HG03521 (cell line): ENCODE data around the gene HPSE2.

Experiments
- ATAC-seq: cut with Tn5 transposase; IDR thresholded peaks from one replicate; pipeline ENCODE4 v1.9.1; 2021; ENCODE audit warnings: mild to moderate bottlenecking, moderate library complexity; ENCODE audit not compliant: unreplicated experiment

The HPSE2 gene

DNA sequence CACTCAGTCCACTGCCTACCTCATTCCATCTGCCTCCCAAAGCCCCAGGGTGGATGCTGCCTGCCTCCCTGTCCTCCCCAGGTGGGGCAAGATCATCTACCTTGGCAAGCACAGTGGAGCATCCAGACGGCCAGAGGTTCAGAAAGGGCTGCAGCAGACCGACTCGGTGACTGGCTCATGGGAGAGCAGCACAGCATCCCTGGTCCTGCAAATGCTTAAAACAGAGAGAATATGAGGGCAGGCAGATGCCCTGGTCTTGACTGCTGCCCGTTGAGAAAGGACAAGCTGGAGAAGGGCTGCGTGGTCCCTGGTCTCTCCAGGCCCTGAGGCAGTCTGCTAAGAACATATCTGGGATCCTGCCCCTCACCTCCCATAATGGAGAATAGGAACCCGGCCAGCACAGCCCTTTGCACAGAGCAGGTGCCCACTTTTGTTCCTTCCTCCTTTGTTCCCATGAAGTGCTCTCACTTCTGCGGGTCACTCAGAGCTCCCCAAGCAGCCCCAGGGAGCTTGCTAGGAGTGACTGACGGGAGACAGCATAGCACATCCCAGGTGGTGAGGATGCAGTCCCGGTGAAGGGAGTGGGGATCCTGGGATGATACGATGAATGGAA, 790.3 kb downstream of the HPSE2 start:
- ATAC-seq, result no peak

DNA sequence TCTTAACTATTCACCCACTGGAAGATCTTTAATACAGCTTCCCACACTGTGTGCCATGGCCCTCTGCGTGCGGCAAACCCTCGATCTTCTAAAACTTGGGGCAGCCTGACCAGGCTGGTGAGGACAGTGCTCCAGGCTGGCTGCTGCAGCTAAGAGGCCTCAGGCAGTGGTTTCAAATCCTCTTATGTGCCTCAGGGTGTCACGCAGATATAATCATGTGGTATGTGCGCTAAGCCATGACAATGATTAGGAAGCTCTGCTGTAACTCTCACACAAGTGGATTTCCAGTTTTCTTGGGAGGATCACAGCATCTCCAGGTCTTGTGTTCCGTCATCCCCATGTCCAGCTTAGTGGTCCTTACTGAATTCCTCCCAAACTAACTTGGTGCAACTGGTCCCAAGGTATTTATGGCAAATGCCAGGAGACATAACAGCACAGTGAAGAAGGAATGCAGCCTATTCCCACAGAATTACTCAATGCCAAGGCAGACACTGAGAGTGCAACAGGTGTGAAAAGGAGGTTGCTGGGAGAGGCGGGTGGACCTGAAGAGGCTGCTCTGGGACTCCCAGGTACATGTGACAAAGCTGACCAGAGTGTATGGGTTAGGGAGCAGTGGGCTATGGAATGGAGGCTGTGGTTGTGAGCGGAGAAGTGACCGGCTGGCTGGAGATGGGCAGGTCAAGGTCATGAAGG, 791.2 kb downstream of the HPSE2 start:
- no peak for ATAC-seq

DNA sequence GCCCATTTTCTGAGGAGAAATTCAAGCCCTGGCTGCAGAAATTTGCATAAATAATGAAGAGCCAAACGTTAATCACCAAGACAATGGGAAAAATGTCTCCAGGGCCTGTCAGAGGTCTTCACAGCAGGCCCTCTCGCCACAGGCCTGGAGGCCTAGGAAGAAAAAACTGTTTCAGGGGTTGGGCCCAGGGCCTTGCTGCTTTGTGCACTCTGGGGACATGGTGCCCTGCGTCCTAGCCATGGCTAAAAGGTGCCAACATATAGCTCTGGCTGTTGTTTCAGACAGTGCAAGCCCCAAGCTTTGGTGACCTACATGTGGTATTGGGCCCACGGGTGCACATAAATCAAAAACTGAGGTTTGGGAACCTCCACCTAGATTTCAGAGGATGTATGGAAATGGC, 796.9 kb downstream of the HPSE2 start:
- no peak for ATAC-seq

DNA sequence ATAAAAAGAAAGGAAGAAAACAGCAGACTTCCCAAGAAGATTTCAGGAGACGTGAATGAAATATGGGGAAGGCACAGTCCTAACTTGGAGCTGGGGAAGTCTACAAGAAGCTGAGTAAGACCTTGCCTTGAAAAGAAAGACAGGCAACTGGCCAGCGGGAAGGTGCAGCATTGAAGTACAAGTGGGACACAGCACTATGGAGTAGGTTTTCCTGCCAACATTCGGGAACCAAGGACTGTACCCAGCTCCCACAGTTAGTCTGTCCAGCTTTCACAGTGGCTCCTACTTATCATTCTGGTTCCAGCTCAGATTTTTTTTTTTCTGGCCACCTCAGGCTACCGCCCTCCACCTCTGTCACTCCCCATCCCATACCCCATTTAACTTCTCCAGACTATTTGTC, 798.9 kb downstream of the HPSE2 start:
- ATAC-seq, result no peak

DNA sequence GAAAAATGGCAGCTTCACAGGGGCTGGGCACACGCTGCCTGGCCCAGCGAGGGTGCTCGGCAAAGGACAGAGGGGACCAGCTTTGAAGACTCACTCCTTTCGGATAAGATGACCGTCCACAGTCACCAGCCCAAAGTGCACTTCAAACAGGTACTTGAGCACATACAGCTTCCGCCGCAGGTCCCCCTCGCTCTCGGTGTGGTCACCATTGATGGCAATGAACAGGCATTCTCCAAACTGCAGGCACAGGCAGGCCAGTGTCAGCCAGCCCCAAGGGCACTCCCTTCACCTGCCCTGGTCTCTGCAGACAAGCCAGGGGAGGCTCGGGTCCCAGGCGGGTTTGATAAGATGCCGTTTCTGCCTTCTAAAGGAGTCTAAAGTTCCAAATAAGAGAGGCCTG, 800.5 kb downstream of the HPSE2 start:
- ATAC-seq, result no peak

DNA sequence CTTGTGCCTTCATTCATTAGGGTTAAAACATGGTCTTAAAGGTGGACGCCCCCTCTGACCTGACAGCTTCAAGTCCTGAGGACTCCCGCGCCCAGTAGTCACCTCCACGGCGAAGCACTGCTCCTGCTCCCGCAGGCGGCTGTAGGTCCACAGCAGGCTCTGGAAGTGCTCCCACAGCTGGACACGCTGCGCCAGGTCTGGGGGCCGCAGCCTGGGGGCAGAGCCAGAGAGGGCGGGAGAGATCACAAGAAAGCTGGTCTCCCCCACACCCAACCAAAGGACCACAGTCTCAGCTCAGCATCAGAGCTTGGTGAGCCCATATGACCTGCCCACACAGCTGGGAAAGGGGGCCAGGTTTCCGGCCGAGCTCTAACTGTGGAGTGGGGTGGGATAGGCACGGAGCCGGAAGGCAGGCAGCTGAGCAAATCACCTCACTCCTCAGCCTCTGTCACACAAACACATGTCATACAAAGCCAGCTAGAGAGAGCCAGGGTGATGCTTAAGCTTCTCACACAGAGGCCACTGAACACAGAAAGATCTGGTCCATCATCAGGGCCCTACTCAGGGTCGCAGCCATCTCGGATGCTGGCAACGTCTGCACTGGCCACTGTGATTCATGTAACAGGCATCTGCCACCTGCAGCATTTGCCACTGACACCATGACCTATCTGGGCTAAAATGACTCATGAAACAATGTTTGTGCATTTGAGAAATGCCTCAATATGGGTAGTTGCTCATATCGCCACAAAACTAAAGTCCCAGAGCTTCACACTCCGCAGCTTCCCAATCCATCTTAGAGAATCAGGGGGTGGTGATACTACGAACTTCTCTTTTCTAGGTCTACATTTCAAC, 801.5 kb downstream of the HPSE2 start:
- no peak for ATAC-seq

DNA sequence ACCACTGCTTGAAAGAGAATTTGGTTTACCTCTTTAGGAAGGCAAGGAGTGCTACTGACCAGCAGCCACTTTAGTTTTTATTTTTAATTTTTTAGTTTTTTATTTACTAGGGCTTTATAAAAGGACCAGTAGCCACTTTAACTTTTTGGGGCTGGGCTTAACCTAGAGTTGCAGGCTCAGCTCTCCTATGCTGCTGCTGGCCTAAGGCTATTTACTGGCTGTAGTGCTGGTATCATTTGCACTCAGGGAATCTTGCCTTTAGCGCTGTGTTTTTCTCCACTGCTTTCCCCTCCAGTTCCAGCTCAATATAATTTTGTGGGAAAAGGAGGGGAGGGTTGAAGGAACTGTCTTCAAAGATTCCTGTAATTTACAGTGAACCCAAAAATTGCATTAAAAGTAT, 802.3 kb downstream of the HPSE2 start:
- ATAC-seq, result no peak

DNA sequence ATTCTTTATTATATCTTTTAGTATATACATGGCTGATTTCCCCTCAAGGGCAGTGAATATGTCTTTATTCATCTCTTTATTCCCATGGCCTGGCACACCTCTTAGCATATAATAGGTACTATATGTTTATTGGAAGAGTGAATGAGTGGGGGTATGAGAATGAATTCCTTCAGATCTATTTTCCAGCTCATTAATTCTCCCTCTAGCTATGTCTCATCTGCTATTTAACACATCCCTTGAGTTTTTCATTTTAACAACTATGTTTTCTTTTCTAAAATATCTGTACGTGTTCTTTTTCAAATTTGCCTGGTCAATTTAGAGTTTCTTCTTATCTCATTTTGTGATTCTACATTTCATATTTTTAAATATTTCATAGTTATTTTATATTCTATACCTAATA, 803.3 kb downstream of the HPSE2 start:
- ATAC-seq, result no peak

DNA sequence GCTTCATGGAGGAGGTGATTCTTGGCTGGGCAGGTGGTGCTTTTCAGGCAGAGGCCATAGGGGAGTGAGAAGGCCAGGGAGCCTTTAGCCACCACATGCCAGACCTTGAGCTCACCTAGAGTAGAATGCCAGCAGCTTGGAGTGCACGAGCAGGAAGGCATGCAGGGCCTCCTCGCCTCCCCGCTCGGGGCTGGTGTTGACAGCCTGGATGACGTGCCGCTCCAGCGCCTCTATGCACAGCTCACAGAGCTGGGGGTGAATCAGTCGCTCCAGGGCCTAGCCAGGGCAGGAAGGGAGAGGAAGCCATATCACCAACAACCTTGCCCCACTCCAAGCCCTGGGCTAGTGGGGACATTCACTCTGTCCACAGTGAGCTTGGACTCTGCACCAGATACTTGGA, 804.6 kb downstream of the HPSE2 start:
- no peak for ATAC-seq

DNA sequence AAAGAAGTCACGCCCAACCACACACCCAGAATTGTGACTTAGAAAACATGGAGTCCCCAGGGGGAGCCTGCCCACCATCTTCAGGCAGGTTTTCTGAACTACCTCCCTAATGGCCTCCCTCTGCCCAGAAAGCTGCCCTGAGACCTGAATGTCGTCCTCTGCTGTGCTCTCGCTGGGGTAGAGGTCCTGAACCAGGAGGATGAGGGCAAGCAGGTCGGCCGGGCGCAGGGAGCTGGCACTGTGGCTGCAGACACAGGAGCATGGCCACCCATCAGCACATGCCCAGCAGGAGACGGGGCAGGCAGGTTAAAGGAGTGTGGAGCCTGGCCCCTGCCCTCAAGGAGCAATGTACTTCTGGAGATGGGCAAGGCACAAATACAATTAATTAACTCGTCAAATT, 805.2 kb downstream of the HPSE2 start:
- ATAC-seq, result no peak

DNA sequence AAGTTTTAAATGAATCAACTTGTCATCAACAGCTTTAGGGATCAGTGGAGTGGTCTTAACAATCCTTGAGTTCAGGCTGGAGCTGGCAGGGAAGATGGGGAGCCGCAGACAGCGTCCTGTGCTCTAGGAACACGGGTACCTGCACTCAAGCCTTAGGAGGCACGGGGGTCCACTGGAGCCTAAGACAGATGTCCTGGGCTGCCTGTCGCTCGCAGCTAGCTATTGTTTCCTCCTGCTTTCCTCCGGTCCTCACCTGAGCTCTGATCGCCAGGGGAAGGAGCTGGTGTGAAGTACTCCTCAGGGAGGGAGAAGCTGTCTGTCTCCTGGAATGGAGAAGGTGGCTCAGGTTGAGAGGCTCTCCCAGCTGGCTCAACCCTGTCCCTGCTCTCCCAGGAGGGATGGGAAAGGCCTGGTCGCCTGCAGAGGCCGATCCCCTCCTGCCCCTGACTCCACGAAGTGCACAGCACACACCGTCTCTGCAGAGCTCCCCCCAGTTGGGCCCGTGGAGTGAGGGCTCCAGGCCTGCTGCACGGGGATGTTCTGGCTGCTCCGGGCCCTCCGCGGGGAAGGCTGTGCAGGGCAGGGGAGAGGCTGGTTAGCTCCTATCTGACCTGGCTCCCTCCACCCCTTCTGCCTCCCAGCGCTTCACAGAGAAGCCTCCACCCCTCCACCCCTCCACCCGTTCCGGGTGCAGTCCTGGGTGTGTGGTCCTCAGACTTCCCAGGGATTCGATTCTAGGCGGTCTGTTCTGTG, 806.2 kb downstream of the HPSE2 start:
- no peak for ATAC-seq

DNA sequence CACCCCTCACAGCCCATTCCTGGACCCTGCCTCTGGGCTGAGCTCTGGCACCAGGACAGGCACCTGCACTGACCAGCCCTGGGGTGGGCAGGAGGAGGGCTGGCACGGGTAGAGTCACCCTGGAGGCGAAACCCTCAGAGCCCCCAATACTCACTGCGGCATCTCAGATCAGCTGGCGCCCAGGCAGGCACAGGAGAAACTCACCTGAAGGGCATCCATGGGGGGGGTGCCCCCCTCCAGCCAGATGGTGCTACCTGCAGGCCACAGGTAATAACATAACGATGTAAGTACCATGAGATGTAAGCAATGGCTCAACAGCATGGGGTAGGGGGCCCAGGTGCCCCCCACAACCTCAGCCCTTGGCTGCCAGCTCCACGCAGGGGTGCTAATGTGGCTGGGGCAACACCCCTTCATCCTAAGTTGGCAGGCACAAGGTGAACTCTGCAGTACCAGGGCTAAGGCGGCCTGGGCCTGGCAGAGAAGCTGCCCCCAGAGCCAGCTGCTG, 808.6 kb downstream of the HPSE2 start:
- ATAC-seq, result no peak

DNA sequence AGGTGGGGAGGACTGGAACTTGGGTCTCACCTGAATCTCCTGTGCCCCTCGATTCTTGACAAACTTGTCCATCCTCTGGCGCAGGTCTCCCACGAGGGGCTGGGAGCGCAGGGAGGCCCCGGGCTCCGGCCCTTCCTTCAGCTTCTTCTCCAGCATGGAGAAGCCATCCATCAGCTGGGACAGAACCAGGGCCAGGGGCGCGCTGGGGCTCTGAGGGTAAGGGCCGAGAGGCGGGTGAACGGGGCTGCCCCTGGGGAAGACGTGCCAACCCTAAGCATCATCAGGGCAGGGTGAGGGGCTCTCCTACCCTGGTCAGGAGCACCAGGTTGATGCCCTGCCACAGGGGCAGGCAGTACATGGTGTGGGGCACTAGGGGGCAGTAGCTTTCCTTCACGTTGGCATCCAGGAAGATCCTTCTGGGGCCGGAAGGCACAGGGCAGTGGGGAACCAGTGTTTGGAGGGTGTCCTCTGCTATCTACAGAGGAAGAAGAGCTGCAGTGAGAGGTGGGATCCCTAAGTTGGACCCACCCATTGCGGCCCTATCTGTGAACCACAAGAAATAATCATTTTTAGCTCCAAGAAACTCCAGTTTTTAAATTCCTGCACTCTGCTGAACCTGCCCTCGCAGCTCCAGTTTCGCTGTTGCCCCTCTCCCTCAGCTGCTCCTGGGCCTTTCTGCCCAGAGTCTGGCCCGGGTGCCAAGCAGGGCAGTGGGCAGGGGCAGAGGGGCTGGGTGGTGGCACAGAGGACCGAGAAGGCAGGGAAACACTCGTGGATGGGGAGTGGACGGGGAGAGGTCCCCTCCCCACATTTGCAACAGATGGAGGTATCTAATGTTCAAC, 809.9 kb downstream of the HPSE2 start:
- no peak for ATAC-seq

DNA sequence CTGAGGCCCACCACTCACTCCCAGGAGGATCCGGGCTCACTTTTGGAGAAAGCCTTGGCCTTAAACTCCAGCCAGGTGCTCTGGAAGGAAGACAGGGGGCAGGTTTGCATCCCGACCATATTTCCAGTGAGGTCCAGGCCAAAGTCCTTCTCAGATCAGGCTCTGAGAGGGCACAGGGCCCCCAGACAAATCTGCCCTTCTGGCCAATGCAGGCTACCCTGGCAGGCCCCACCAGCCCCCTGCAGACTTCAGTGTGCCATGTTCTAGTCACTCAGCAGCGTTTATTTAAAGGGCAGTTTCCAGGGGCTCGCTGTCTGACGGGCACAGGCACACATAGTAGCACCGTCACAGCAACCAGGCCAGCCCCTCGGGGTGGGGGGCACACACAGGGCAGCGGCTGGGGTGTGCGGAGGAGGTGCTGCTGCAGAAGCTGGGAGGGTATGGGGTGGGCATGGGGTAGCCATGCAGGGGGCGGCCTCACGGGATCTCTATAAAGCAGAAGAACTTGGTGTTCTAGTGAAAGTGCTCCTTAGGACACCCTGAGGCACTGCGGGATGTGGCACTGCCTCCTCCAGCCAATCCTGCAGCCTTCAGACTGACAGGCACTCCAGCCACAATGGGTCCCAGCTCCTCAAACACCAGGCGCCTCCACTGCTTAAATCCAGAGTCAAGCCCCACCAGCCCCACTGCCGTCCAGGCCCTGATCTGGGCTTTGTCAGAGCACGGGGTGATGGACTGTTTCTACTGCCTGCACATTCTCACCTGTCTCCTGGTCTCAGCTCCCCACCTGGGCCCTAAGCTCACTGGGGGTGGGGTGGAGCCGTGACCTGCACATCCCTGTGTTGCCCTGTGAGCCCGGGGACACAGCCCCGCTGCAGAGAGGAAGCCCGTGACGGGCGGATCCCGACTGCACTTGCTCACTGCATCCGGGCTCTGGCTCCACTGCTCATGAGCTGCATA, 811.1 kb downstream of the HPSE2 start:
- ATAC-seq, result no peak

DNA sequence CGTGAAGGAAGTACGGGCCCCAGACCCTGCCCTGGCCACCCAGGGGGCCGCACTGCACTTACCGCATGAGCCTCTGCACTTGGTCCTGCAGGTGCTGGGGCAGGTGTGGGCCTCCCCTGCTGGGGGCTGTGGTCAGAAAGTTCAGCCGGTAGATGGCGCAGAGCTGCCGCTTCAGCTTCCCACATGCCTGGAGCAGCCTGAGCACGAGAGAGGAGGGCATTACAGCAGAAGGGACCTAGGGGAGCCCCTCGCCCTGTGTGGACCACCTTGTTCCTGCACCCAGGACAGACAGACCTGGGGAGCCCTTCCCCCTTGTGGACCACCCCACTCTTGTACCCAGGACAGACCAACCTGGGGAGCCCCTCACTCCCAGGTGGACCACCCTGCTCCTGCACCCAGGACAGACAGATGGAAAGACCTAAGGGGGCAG, 811.9 kb downstream of the HPSE2 start:
- no peak for ATAC-seq

DNA sequence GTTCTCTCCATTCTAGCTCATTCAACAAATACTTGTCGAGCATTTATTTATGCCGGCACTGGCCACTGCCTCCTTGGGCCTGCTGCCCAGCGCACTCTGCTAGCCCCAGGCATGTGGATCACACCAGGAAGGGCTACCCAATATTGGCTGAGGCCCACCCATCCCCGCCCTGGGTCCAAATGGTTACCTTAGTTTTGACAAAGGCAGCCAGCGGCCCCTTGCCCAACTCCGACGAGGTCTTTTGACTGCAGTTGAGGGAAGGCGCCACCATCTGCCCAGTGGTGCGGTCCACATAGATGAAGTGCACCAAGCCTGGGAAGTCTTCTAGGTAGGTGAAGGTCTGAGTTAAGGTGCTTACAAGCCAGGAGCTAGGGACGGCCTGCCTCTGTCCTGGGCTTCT, 813.5 kb downstream of the HPSE2 start:
- no peak for ATAC-seq

DNA sequence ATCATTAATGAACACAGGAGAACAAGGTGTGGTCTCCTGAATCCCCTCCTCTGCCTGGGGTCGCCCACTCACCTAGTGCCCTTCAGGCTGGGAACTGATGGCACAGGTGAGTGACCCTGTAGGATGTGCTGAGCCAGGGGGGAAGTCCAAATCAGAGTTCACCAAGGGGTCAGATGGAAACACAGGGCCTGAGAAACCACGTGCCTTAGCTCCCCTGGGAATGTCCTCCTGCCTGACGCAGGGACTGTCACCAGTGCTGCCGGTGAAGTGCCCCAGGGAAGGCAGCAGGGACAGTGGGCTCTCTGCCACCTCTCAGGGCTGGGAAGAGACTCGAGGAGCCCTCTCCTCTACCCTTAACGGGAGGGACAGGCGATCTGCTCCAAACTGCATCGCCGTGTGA, 814.9 kb downstream of the HPSE2 start:
- ATAC-seq, result no peak

DNA sequence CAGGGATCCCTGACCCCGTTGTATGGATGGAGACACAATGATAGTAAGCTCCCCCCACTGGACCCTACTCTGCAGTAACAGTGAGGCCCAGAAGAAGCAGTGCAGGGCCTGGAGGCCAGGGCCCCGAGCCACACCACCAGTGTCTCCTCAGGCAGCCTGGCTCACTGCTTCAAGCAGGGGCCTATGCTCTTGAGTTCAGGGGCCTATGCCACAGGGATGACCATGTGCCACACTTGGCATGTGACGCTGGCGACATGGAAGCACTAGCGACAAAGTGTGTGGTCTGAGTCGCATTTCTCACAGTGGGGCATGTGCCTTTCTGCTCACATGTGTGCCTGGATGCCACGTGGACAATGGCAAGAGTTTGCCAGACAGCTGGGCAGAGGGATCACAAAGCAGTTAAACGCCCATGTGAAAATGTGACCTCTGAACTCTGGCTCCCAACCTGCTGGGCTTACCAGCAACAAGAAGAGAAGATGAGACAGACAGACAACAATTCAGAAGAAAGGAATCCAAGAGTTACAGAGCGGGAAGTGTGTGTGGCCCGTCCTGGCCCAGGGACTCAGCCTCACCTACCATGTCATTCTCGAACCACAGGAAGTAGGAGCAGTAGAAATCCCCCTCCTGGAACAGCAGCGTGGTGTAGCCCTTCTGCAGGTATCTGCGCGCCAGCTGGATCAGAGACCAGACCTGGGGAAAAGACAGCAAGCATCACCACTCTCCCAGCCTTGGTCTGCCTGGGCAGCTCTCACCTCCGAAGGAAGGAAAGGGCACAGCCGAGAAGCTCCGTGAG, 816.0 kb downstream of the HPSE2 start:
- ATAC-seq, result no peak
